IPS-18a (cell line): Measurements from ENCODE around the gene NXPH1.

Experiments
- H3K27ac ChIP-seq: one replicate; pipeline ENCODE4 v1.5.1; 2013; ENCODE audit warnings: low read length
- H3K27me3 ChIP-seq: one replicate; pipeline ENCODE4 v1.6.1; 2013; ENCODE audit warnings: mild to moderate bottlenecking, low read length; ENCODE audit not compliant: control insufficient read depth, insufficient read depth
- H3K36me3 ChIP-seq: one replicate; pipeline ENCODE4 v1.6.1; 2013; ENCODE audit warnings: low read depth, low read length; ENCODE audit not compliant: control insufficient read depth
- H3K4me1 ChIP-seq: one replicate; pipeline ENCODE4 v1.6.1; 2013; ENCODE audit warnings: low read depth, low read length; ENCODE audit not compliant: control insufficient read depth
- H3K4me3 ChIP-seq: one replicate; pipeline ENCODE4 v1.5.1; 2013; ENCODE audit warnings: low read length
- H3K9ac ChIP-seq: one replicate; pipeline ENCODE4 v1.6.1; 2013; ENCODE audit warnings: mild to moderate bottlenecking, low read length, moderate library complexity
- H3K9me3 ChIP-seq: one replicate; pipeline ENCODE4 v1.6.1; 2013; ENCODE audit warnings: low read depth, low read length; ENCODE audit not compliant: control insufficient read depth

Gene NXPH1

GRCh38 chr7:8433477-8434289, at the start of gene NXPH1:
NXPH1 (plus strand) TSS chr7:8433609.
- Histone ChIP-seq H3K27ac (no peak within 1 kb of the TSS), H3K4me1 (peaks cover 15% of the 10 kb centered on the region), H3K9me3 (no peaks in the 10 kb centered on the region), H3K4me3 (peak within 1 kb of the TSS; percentile 73), H3K27me3 (peaks cover 85% of the 10 kb centered on the region), H3K9ac (no peak within 1 kb of the TSS), H3K36me3 (no peaks in the 10 kb centered on the region)

GRCh38 chr7:8384901-8385300, 48.5 kb upstream of the NXPH1 start:
- Histone ChIP-seq H3K27ac (no peak overlapping the region), H3K9ac (no peak overlapping the region), H3K36me3 (no peaks in the 10 kb centered on the region), H3K27me3 (no peaks in the 10 kb centered on the region), H3K4me3 (no peak overlapping the region), H3K9me3 (no peaks in the 10 kb centered on the region), H3K4me1 (peaks cover 7% of the 10 kb centered on the region)

- H3K9ac ChIP-seq = no peak overlapping the region
- no peaks in the 10 kb centered on the region for H3K36me3 ChIP-seq
- H3K4me3 ChIP-seq = no peak overlapping the region
- H3K27ac ChIP-seq = no peak overlapping the region
- no peaks in the 10 kb centered on the region for H3K27me3 ChIP-seq
- H3K9me3 ChIP-seq = no peaks in the 10 kb centered on the region
- peaks cover 25% of the 10 kb centered on the region for H3K4me1 ChIP-seq
Measured at GRCh38 chr7:8386926-8387550, 46.4 kb upstream of the NXPH1 start.

GRCh38 chr7:8387551-8388256, 45.7 kb upstream of the NXPH1 start:
- H3K9me3 ChIP-seq = no peaks in the 10 kb centered on the region
- no peak overlapping the region for H3K4me3 ChIP-seq
- H3K4me1 ChIP-seq = peaks cover 25% of the 10 kb centered on the region
- H3K27me3 ChIP-seq = no peaks in the 10 kb centered on the region
- no peaks in the 10 kb centered on the region for H3K36me3 ChIP-seq
- no peak overlapping the region for H3K9ac ChIP-seq
- H3K27ac ChIP-seq = no peak overlapping the region

- peaks cover 25% of the 10 kb centered on the region for H3K4me1 ChIP-seq
- no peaks in the 10 kb centered on the region for H3K9me3 ChIP-seq
- no peaks in the 10 kb centered on the region for H3K27me3 ChIP-seq
- H3K36me3 ChIP-seq = no peaks in the 10 kb centered on the region
- H3K9ac ChIP-seq = no peak overlapping the region
- H3K27ac ChIP-seq = no peak overlapping the region
- H3K4me3 ChIP-seq = no peak overlapping the region
Measured at GRCh38 chr7:8388257-8388625, 45.2 kb upstream of the NXPH1 start.

GRCh38 chr7:8389593-8390261, 43.7 kb upstream of the NXPH1 start:
- no peak overlapping the region for H3K9ac ChIP-seq
- H3K9me3 ChIP-seq = no peaks in the 10 kb centered on the region
- H3K4me1 ChIP-seq = peaks cover 25% of the 10 kb centered on the region
- no peak overlapping the region for H3K27ac ChIP-seq
- H3K27me3 ChIP-seq = no peaks in the 10 kb centered on the region
- H3K36me3 ChIP-seq = no peaks in the 10 kb centered on the region
- peak overlapping the region; percentile 56 for H3K4me3 ChIP-seq

GRCh38 chr7:8390262-8390626, 43.2 kb upstream of the NXPH1 start:
- no peaks in the 10 kb centered on the region for H3K9me3 ChIP-seq
- peak overlapping the region; percentile 56 for H3K4me3 ChIP-seq

GRCh38 chr7:8391353-8392062, 41.9 kb upstream of the NXPH1 start:
- Histone ChIP-seq H3K27me3 (no peaks in the 10 kb centered on the region), H3K9ac (no peak overlapping the region), H3K4me1 (peaks cover 25% of the 10 kb centered on the region), H3K9me3 (no peaks in the 10 kb centered on the region), H3K4me3 (no peak overlapping the region), H3K36me3 (no peaks in the 10 kb centered on the region), H3K27ac (no peak overlapping the region)

More at GRCh38 chr7:8390262-8390626, 43.2 kb upstream of the NXPH1 start:
- Histone ChIP-seq H3K4me1 (peaks cover 25% of the 10 kb centered on the region), H3K36me3 (no peaks in the 10 kb centered on the region), H3K9ac (no peak overlapping the region), H3K27me3 (no peaks in the 10 kb centered on the region), H3K27ac (no peak overlapping the region)

- no peaks in the 10 kb centered on the region for H3K27me3 ChIP-seq
- no peak overlapping the region for H3K4me3 ChIP-seq
- H3K4me1 ChIP-seq = peaks cover 4% of the 10 kb centered on the region
- no peaks in the 10 kb centered on the region for H3K36me3 ChIP-seq
- H3K27ac ChIP-seq = no peak overlapping the region
- H3K9me3 ChIP-seq = no peaks in the 10 kb centered on the region
- H3K9ac ChIP-seq = no peak overlapping the region
Measured at GRCh38 chr7:8396294-8396693, 37.1 kb upstream of the NXPH1 start.

- H3K27me3 ChIP-seq = no peaks in the 10 kb centered on the region
- H3K27ac ChIP-seq = no peak overlapping the region
- H3K36me3 ChIP-seq = no peaks in the 10 kb centered on the region
- no peak overlapping the region for H3K9ac ChIP-seq
- H3K4me1 ChIP-seq = peaks cover 3% of the 10 kb centered on the region
- H3K4me3 ChIP-seq = no peak overlapping the region
- no peaks in the 10 kb centered on the region for H3K9me3 ChIP-seq
Measured at GRCh38 chr7:8408871-8409270, 24.5 kb upstream of the NXPH1 start.

GRCh38 chr7:8411103-8411502, 22.3 kb upstream of the NXPH1 start:
- Histone ChIP-seq H3K27ac (no peak overlapping the region), H3K9me3 (no peaks in the 10 kb centered on the region), H3K4me3 (no peak overlapping the region), H3K9ac (no peak overlapping the region), H3K36me3 (no peaks in the 10 kb centered on the region), H3K4me1 (peaks cover 3% of the 10 kb centered on the region), H3K27me3 (no peaks in the 10 kb centered on the region)
